Measurements from ENCODE around the gene IQCC.

IQCC gene

DNA sequence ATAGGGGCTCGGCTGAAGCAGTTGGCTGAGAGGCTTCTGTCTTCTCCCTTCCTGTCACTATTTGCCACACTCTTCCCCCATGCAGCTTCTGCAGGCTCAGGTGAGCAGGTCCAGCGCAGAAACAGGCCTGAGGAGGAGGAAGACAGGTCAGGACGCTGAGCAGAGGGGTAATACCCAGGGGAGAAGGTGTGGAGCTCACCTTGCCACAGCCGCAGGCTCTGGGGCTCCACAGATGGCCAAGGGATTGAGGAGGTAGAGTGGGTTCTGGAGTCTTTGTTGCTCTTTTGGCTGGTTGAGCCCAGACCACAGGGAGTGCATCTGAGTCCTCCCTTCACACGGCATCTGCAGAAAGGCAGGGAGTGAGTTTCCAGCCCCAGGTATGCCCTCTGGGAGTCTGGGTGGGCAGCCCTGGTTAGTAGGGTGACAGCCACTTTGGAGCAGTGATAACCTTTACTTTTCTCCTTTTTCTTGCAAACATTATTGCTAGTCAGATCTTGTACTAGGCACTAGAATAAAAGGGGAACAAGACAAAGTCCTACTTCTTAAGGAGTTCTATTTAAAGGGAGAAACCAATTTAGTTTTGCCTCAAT, 26.5 kb downstream of the IQCC start:
- no peaks in the 10 kb centered on the region for H3K27me3 ChIP-seq (ENCODE audit: insufficient read depth, poor library complexity, severe bottlenecking)
- DNase-seq (ENCODE audit: low read depth in 1 of 2, low spot score in 1 of 2), result no peak
- TF ChIP-seq GABPA (IDR thresholded peaks at IDR 0.05; ENCODE audit: low read depth) (no peak), SPI1 (IDR thresholded peaks at IDR 0.05; ENCODE audit: borderline replicate concordance, low read depth) (no peak), REST (IDR thresholded peaks at IDR 0.05; ENCODE audit: insufficient replicate concordance, low read depth) (no peak), POLR2AphosphoS5 (IDR thresholded peaks at IDR 0.05; ENCODE audit: low read depth) (no peak)
- TF ChIP-seq, protein P1, sequence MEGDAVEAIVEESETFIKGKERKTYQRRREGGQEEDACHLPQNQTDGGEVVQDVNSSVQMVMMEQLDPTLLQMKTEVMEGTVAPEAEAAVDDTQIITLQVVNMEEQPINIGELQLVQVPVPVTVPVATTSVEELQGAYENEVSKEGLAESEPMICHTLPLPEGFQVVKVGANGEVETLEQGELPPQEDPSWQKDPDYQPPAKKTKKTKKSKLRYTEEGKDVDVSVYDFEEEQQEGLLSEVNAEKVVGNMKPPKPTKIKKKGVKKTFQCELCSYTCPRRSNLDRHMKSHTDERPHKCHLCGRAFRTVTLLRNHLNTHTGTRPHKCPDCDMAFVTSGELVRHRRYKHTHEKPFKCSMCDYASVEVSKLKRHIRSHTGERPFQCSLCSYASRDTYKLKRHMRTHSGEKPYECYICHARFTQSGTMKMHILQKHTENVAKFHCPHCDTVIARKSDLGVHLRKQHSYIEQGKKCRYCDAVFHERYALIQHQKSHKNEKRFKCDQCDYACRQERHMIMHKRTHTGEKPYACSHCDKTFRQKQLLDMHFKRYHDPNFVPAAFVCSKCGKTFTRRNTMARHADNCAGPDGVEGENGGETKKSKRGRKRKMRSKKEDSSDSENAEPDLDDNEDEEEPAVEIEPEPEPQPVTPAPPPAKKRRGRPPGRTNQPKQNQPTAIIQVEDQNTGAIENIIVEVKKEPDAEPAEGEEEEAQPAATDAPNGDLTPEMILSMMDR (IDR thresholded peaks at IDR 0.05; ENCODE audit: insufficient read depth, low read length), result no peak
- H3K4me3 ChIP-seq (replicated peaks; ENCODE audit: insufficient read depth, low read length), result no peak overlapping the region
- H3K27ac ChIP-seq (replicated peaks), result no peak overlapping the region

GRCh38 chr1:32232558-32233304, 27.3 kb downstream of the IQCC start:
- Histone ChIP-seq H3K27me3 (ENCODE audit: insufficient read depth, poor library complexity, severe bottlenecking) (no peaks in the 10 kb centered on the region), H3K27ac (replicated peaks) (no peak overlapping the region), H3K4me3 (replicated peaks; ENCODE audit: insufficient read depth, low read length) (no peak overlapping the region)
- DNase-seq (ENCODE audit: low read depth in 1 of 2, low spot score in 1 of 2), result no peak
- TF ChIP-seq, protein P1 (IDR thresholded peaks at IDR 0.05; ENCODE audit: insufficient read depth, low read length), result no peak
- TF ChIP-seq GABPA (IDR thresholded peaks at IDR 0.05; ENCODE audit: low read depth) (no peak), SPI1 (IDR thresholded peaks at IDR 0.05; ENCODE audit: borderline replicate concordance, low read depth) (no peak), POLR2AphosphoS5 (IDR thresholded peaks at IDR 0.05; ENCODE audit: low read depth) (no peak), REST (IDR thresholded peaks at IDR 0.05; ENCODE audit: insufficient replicate concordance, low read depth) (no peak)

- TF ChIP-seq REST (IDR thresholded peaks at IDR 0.05; ENCODE audit: insufficient replicate concordance, low read depth) (no peak), POLR2AphosphoS5 (IDR thresholded peaks at IDR 0.05; ENCODE audit: low read depth) (no peak), GABPA (IDR thresholded peaks at IDR 0.05; ENCODE audit: low read depth) (no peak), SPI1 (IDR thresholded peaks at IDR 0.05; ENCODE audit: borderline replicate concordance, low read depth) (no peak)
- TF ChIP-seq, protein P1 (IDR thresholded peaks at IDR 0.05; ENCODE audit: insufficient read depth, low read length), result no peak
- Histone ChIP-seq H3K27me3 (ENCODE audit: insufficient read depth, poor library complexity, severe bottlenecking) (no peaks in the 10 kb centered on the region), H3K4me3 (replicated peaks; ENCODE audit: insufficient read depth, low read length) (no peak overlapping the region), H3K27ac (replicated peaks) (no peak overlapping the region)
- no peak for DNase-seq (ENCODE audit: low read depth in 1 of 2, low spot score in 1 of 2)
These were observed 29.3 kb downstream of the IQCC start for GRCh38 chr1:32234792-32235191.

Data from HL-60 (cell line).